Measurements from ENCODE around the gene STYX.
"Not testable (repeated sequence)": the region's sequence is repeated elsewhere in the genome, so short reads cannot be mapped to it uniquely, and the experiment has no call there.

The STYX gene

DNA sequence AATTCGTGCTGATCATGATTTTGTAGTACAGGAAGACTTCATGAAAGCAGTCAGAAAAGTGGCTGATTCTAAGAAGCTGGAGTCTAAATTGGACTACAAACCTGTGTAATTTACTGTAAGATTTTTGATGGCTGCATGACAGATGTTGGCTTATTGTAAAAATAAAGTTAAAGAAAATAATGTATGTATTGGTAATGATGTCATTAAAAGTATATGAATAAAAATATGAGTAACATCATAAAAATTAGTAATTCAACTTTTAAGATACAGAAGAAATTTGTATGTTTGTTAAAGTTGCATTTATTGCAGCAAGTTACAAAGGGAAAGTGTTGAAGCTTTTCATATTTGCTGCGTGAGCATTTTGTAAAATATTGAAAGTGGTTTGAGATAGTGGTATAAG is 2.5 kb upstream of the STYX start:
- DNase-seq (ENCODE audit: low read depth) = not testable (repeated sequence)

DNA sequence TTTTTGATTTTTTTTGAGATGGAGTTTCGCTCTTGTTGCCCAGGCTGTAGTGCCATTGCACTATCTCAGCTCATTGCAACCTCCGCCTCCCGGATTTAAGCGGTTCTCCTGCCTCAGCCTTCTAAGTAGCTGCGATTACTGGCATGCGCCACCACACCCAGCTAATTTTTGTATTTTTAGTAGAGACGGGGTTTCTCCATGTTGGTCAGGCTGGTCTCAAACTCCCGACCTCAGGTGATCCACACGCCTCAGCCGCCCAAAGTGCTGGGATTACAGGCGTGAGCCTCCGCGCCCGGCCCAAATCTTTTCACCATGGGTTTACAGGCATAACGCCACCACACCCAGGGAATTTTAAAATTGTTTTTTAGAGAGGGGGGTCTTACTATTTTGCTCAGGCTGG is 931 bp upstream of the STYX start:
- not testable (repeated sequence) for DNase-seq (ENCODE audit: low read depth)

DNA sequence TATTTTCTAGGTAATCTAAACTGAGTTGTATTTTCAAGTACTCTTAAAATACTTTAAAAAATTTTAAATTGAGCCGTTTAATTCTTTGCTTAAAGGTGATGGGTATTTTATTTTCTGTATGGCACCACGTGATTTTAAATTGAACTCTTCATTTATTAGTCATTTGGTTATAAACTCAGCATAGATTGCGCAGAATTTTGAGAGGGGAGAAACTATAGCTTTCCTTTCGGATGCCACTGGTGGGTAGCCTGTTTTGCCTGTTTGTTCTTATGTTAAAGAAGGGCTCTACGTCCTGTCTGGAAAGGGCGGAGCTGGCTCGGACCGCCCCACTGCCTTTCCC is 411 bp upstream of the STYX start:
- DNase-seq (ENCODE audit: low read depth) = no peak

DNA sequence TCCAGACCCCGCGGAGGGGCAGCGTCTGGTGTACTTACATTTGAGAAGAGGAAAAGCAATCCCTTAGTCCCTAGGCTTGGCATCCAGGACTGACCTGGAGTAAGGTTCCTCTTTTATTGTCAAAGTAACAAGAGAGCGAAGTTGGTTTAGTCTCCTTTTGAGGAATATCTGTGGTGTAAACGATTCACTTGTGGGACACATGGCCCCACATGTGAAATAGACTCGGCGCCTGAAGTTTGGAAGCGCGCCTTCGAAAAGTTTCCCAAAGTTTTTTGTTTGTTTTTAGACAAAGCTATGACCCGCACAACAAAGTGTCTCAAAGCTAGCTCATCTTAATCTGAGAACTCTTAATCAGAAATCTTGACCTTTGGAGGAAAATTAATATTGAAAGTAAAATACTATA is 744 bp downstream of the STYX start:
- no peak for DNase-seq (ENCODE audit: low read depth)

DNA sequence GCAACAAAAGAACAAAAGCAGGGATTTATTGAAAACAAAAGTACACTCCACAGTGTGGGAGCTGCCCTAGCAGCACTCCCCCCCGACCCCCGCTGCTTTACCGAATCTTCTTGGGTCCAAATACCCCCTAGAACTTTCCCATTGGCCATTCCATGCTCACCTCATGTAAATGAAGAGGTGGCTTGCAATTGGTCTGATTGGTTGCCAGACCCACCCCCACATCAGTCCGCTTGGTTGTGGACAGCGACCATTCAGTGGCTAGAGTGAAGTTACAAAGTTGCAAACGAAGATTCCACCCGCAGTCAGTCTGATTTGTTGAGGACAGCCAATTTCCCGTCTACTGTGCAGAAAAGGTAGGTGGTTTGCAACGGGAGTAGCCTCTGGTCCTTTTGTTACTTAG is 3.9 kb downstream of the STYX start:
- DNase-seq (ENCODE audit: low read depth) = no peak

DNA sequence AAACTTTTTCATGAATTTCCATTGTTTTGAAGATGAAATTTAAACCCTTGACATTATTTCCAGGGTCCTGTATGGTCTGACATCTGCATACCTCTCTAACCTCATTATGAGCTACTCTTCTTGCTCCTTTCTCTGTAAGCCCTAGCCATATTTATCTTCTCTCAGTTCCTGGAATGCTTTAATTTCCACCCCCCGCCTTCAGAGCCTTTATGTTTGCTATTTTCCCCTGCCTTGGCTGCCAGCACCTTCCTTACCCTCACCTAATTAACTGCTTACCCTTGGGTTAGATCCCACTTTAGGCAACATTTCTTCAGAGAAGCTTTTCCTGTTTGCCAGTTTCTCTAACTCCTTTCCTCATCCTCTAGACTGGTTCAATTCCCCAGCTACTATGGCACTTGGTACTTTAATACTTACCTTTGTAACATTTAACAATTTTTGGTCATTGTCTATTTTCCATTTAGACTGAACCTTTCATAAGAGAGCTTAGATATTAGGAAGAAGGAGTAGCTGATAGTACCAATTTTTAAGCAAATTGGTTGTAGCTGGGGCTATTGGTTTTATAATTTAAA is 6.0 kb downstream of the STYX start:
- DNase-seq (ENCODE audit: low read depth) = no peak

DNA sequence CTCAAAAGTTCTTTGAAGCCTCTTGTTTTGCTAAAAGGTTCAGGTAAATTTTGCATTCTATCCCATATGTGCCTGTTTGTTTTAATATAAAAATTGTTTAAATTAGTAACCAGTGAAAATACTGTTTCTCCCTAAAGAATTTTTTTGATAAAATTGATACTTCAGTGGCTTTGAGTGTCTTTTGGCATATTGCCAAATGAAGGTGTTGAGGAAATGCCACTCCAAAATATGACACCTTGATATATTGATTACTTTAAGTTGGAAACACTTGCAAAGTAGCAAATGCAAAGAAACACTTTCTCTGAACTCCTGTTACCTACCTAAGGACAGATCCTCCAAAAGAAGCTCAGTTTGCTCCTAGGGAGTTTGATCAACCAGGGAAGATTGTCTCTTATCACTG is 8.4 kb downstream of the STYX start:
- DNase-seq (ENCODE audit: low read depth) = no peak

DNA sequence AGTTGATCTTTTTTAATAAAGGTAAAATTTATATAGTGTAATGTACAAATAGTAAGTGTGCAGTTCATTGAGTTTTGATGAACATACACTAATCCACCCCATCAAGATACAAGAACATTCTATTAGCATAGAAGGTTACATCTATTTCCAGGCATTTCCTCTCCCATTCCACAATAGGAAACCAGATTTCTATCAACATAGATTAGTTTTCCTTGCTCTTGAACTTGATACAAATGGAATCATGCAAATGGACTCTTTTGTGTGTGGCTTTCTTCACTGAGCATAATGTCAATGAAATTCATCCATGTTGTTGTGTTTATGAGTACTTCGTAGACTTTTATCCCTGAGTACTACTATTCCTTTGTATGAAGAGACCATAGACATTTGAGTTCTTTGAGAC is 10.8 kb downstream of the STYX start:
- DNase-seq (ENCODE audit: low read depth) = no peak

DNA sequence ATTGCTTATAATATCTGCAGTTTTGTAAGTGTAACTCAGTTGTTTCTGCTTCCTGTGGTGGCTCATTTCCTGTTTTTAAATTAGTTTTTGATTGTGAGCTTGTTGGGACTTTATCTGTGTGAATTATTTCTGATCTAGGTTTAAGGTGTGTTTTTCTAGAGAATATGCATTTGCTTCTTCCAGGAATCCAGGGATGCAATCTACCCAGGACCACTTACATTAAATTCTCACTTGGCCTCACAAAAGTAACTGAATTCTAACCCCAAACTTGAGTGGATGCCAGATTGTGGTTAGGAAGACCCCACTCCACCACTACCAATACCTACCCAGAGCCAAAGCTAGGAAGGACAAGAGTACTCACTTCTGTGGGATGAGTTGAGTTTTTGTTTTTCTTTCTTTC is 11.9 kb downstream of the STYX start:
- DNase-seq (ENCODE audit: low read depth) = no peak

DNA sequence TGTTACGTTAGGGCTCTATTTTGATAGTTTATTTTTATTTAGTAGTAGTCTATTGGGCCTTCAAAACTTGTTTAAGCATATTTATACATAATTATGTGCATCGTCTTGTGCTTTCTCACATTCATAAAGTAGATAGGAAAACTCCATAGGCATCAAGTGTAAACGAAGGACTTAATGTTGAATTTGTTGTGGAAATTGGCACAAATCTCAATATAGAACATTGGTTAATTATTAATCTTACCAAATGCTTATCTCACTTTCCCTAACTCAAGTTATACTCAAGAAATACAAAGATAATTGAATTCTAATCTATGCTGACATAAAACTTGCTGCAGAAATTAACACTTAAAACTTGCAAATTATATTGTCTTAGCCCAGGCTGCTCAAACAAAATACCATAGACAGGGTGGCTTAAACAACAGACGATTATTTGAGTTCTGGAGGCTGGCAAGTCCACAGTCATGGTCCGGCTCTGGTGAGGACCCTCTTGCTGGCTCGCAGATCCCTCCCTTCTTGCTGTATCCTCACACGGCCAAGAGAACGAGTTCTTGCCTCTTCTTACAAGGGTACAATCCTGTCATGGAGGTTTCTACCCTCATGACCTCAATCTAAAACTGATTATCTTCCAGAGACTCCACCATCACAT is 18.8 kb downstream of the STYX start:
- no peak for DNase-seq (ENCODE audit: low read depth)

DNA sequence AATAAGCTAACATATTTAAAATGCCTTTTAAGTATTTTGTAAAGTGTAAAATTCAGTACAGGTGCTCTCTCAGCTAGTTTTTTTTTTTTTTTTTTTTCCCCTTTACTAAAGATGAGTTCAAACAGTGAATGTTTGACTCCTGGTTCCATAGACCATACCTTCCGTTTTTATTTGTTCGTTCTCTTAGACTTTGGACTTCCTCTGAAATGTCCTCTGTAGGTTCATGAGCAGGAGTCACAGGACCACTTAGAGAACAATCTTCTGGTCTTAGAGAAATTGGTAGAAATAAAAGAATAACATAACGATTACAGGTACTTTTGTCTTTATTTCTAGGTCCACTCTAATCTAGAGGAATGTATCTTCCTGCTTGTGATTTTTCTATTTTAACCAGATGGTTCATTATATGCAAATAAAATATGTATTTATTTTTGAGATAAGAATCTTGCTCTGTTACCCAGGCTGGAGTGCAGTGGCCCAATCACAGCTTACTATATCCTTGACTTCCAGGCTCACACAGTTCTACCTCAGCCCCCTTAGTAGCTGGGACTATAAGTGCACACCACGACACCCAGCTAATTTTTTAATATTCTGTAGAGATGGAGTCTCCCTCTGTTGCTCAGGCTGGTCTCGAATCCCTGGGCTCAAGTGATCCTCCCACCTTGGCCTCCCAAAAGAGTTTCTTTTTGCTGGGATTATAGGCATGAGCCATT is 25.8 kb downstream of the STYX start:
- DNase-seq (ENCODE audit: low read depth) = no peak

DNA sequence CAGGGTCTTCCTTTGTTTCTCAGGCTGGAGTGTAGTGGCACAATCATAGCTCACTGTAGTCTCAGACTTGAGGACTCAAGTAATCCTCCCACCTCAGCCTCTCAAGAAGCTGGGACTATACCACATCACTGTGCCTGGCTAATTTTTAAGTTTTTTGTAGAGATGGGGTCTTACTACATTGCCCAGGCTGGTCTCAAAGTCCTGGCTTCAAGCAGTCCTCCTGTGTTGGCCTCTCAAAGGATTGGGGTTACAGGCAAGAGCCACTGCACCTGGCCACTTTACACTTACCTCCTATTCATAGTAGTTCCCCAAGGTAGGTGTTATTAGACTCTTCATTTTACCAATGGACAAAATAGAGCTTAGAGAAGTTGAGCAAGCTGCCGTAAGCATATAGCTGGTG is 29.2 kb downstream of the STYX start:
- no peak for DNase-seq (ENCODE audit: low read depth)

DNA sequence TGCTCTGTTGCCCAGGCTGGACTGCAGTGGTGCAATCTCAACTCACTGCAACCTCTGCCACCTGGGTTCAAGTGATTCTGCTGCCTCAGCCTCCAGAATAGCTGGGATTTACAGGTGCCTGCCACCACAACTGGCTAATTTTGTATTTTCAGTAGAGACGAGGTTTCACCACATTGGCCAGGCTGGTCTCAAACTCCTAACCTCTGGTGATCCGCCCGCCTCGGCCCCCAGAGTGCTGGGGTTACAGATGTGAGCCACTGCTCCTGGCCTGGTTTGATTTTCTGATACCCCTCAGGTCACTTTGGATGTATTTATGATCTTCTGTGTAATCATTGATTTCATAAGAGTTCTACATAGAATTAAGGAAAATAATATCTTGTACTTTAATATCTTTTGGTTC is 33.0 kb downstream of the STYX start:
- not testable (repeated sequence) for DNase-seq (ENCODE audit: low read depth)

DNA sequence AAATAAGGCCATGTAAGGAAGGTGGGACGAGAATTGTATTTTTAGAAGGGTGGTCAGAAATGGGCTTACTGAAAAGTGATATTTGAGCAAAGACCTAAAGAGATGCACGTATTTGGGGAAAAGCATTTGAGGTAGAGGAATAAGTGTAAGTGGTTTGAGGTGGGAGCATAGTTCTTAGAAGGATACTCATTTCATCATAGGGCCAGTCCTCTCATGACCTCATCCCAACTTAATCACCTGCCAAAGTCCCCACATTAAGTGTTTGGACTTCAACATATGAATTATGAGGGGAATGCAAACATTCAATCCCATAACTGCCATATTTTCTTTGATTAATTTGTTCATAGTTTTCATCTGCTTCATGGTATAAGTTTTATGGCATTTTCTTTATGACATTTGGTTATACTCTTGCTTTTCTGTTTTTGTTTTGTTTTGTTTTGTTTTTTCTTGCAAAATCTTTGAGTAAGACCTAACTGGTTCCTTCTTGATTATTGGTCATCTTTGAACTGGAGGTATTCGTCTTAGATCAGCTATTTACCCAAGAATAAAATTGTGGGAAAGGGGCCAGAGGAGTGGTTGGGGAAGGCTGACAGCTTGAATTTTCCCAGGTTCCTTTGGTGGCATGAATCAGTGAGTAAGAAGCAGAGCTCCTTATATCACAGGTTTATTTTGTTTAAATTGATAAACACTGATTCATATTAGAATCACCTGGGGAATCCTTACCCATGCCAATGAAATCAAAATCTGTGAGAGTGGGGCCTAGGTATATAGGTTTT is 37.3 kb downstream of the STYX start:
- no peak for DNase-seq (ENCODE audit: low read depth)

DNA sequence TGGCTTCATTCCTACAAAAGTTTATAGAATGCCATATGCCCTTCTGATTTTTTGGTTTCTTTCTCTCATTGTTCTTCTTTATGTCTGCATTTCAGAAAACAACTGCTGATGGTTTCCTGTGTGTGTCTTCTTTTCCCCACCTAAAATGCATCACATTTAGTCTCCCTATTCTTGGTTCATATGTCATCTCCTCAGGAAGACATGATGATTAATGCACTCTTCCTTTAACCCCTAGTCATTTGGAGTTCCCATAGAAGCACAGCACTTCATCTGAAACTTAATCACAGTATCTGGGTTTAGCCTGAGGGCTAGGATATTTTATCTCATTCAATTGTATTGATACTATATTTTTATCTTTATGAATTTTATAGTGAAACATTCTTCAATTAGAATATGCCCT is 39.9 kb downstream of the STYX start:
- DNase-seq (ENCODE audit: low read depth) = no peak

DNA sequence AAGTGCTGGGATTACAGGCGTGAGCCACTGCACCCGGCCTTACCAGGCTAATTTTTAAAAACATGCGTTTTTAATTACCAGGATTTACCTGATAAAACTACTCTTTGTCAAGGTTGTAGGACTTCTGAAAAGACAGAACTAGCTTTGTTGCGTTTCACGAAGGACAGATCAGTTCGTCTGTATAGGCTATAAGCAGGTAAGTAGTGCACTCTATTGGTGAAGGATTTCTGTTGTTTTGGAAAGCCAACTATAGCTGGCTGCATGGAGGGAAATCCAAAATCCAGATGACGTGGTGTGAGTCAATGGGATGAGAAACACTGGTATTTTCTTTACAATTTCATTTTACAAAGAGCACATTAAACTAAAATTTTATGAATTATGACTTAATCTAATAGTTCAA is 46.9 kb downstream of the STYX start:
- DNase-seq (ENCODE audit: low read depth) = no peak

DNA sequence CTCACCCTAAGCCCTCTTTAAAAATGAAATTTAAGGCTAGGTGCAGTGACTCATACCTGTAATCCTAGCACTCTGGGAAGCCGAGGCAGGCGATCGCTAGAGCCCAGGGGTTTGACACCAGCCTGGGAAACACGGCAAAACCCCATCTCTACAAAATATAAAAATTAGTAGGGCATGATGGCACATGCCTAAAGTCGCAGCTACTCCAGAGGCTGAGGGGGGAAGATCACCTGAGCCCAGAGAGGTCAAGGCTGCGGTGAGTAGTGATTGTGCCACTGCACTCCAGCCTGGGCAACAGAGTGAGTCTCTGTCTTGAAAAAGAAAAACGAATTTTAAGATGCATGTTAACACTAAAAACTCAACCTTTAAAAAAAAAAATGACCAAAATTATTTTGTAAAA is 48.7 kb downstream of the STYX start:
- DNase-seq (ENCODE audit: low read depth) = no peak

DNA sequence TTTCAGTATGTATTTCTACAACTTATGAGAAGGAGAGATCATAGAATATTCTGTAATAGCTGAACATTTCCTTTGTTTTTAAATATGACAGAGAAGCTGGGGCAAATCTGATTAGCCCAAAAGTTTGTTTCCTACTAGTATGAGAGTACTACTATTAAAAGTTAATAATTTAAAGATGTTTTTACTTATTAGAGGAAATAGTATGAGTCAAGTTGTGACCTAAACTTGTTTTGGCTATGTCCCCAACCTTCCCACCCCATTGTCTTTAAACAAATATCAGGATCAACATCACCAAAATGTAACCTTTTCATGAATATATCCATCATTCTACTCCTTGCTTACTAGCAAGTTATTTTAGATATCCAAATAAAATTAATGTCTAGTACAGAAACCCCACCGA is 50.9 kb downstream of the STYX start:
- DNase-seq (ENCODE audit: low read depth) = no peak

DNA sequence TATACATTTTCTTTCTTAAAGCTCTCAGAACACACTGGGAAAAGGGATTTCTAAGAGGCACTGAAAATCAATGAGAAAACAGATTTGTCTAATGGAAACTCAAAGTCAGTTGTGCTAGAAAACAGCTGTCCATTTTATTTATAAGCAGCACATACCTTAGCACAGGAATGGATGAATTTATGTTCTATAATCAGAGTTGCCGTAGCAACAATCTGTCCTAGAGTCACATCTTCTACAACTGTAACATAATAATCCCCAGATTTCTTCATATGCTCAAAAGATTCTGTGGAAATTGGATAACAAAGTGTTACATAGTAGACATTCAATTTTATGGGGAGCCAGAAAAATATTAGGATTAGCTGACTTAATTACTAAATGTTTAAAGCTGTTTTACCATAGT is 51.7 kb downstream of the STYX start:
- no peak for DNase-seq (ENCODE audit: low read depth)

DNA sequence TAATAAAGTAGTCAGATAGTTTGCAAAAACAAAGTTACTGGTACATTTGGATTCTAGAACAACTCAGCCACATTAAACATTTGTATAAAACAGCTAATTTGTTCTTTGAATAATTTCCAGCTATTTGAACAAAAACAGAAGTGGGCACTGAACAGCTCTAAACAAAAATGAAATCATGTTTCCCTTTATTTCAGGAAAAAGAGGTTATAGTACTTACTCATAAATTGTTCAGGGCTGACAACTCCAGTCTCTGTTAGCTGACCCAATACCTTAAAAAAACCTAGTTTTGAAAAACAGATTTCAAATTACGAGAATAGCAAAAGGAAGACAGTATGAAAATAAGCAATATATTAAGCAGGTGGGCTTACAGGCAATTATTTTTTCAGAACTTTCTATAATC is 53.2 kb downstream of the STYX start:
- DNase-seq (ENCODE audit: low read depth) = no peak

DNA sequence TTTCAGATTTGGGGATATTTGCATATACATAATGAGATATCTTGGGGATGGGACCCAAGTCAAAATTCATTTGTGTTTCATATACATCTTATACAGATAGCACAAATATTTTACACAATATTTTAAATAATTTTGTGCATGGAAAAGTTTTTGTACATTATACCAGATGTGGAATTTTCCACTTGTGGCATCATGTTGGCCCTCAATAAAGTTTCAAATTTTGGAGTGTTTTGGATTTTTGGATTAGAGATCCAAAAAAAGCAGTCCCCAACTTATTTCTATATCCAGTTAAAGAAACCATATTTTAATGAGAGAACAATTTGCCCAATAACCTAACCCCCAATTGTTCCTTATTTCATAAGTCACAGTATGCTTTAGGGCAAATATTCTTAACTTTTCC is 56.9 kb downstream of the STYX start:
- DNase-seq (ENCODE audit: low read depth) = no peak

DNA sequence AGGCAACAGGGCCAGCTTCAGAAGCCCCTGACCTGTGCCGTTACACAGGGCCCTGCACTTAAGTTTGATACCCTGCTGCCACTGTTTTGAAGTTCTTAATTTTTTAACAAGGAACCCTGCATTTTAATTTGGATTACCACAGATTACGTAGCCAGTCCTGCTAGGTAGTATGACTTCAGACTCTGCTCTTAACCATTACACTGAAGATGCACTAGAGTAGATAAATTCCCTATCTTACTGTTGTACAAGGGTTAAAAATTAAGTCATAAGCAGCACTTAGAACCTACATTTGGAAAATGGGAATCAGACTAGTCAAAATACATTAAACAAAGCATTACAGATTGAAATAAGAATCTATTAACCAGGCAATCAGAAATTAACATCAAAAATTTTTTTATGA is 59.2 kb downstream of the STYX start:
- no peak for DNase-seq (ENCODE audit: low read depth)

Measured in activated gamma-delta T cell treated with anti-CD3 and anti-CD28 coated beads, Interleukin-2, amount 50 U/mL, for 16 hours (primary cell).